GM18873 (cell line): ENCODE measurements around the gene PIBF1.
"Not testable (repeated sequence)": the region's sequence is repeated elsewhere in the genome, so short reads cannot be mapped to it uniquely, and the experiment has no call there.

Source experiments
- ATAC-seq: cut with Tn5 transposase; IDR thresholded peaks from one replicate; pipeline ENCODE4 v1.9.1; 2021; ENCODE audit warnings: mild to moderate bottlenecking, moderate library complexity, moderate number of reproducible peaks; ENCODE audit not compliant: unreplicated experiment, low FRiP score

PIBF1 gene

GRCh38 chr13:72998012-72998411, 216.1 kb downstream of the PIBF1 start:
- no peak for ATAC-seq

- peak; percentile 71 for ATAC-seq
Measured at GRCh38 chr13:73000027-73000674, 218.2 kb downstream of the PIBF1 start.

DNA sequence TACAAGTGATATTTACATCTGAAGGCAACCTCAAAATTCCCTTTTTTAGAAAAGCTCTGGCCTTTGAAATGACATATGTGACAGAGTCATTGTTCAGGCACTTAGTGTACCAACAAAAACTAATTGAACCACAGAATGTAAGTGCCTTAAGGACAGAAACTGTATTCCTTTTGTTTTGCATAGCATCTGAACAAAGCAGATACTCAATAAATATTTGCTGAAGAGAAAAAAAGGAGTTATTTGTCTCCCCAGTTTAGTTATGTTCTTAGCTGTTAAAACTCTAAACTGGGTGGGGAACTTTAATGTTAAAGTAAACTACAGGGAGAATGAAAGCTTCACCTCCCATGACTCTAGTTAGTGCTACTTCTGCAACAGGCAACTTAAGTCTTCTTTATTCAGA, 220.0 kb downstream of the PIBF1 start:
- ATAC-seq: no peak

DNA sequence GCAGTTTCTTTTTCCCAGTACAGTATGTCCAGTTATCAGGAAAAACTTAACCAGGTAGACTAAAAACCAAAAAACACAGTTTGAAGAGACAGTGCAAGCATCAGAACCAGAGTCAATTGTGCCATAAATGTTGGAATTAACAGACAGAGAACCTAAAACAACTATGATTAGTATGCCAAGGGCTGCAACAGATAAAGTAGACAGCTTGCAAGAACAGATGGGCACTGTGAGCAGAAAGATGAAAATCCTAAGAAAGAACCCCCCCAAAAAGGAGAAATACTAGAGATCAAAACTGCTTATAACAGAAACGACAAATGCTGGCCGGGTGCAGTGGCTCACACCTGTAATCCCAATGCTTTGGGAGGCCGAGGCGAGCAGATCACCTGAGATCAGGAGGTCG, 229.8 kb downstream of the PIBF1 start:
- ATAC-seq: no peak

DNA sequence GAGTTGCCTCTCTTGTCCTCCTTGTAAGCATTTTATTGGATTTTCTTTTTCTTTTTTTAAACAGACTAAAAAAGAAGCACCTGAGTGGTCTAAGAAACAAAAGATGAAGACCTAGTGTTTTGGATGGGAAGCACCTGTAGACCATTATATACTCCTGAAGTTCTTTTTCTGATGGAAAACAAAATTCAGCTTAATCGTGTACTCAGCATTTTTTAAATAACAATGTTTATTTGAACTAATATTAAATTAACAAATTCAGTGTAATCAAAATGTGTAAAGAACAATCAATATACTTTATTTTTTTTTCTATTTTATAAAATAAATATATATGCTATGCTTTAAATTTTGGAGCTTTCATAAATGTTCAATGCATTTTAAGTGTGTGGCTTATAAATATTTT, 233.9 kb downstream of the PIBF1 start:
- no peak for ATAC-seq

GRCh38 chr13:73018336-73018735, 236.4 kb downstream of the PIBF1 start:
- ATAC-seq: no peak

GRCh38 chr13:73025217-73026012, 243.5 kb downstream of the PIBF1 start:
- no peak for ATAC-seq

DNA sequence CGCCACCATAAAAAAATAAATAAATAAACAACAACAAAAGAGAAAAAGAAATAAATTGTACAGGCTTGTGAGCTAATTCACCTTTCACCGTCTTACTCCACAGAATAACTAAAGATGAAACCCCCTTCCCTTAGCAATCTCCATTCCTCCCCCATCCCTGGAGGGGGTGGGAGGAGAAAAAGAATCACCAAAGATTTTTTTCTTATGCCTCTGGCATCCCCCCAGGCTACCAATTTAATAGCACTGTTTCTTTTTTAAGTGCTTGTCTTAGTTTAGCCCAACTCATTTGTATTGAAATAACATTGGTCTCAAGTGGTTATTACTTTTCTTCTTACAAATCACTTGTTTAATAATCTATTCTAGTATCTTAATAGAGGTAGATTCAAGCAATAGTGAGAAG, 253.0 kb downstream of the PIBF1 start:
- ATAC-seq: no peak

DNA sequence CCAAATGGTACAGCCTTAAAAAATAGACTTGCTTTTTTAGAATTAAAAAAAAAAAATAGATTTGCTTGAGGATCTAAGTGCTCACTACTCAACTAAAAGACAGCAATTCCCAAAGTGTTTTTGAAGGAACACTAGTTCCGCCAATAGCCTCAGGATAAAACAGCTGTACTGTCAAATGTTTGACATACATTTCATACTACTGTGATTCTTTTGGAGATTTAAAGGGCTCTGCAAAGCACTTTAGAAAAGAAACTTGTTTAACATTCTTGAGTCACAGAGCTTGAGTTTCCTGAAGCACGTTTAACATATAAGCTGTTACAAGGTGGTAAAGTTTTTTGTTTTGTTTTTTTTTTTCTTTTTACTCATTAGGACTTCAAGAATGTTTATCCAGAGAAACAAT, 253.7 kb downstream of the PIBF1 start:
- ATAC-seq: no peak

DNA sequence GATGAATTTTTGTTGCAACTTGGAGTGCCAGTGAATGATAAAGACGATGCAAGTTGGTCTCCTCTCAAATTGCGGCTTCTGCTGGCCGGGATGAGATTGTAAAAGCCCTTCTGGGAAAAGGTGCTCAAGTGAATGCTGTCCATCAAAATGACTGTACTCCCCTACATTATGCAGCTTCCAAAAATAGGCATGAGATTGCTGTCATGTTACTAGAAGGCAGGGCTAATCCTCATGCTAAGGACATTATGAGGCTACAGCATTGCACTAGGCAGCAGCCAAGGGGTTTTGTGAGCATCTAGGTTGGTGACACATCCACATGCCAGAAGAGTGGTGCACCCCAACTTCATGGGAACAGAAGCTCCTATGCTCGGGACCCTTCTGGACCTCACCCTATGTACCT, 254.6 kb downstream of the PIBF1 start:
- ATAC-seq: no peak

GRCh38 chr13:73038064-73038463, 256.1 kb downstream of the PIBF1 start:
- ATAC-seq: no peak

DNA sequence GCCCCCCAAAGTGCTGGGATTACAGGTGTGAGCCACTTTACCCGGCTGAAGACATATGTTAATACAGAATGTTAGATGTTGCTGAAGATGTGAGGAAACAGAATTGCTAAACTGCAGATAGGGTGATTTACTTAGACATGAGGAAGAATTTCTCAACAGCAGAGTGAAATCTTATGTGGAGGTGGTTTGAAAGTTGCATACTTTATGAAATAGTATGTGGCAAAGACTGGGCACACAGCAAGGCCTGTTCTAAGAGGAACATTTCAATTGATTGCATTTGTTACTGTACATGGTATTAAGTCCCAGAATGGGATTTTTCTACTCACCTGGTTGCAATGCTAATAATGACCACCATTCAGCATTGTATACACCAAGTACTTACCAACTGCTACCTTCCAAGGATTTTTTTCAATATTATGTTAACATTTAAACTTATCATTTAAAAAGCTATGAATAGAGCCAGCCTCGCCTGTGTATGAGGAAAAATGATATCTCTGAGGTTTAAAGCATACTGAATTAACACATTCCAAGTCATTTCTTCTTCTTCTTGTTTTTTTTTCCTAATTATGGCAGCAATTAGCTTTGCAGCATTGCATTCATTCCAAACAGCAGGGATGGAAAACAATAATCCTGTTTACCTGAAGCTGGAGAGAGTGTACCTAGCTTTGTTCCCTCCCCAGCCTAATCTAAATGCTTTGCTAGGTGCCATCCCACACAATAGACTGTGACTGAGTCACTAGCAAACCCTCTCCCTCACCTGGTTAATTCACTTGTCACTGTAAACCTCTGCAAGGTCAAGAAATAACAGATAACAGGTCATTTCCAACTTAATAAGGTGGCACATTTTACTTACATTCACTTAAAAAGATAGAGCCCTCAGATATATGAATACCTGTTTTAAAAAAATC, 257.5 kb downstream of the PIBF1 start:
- no peak for ATAC-seq

DNA sequence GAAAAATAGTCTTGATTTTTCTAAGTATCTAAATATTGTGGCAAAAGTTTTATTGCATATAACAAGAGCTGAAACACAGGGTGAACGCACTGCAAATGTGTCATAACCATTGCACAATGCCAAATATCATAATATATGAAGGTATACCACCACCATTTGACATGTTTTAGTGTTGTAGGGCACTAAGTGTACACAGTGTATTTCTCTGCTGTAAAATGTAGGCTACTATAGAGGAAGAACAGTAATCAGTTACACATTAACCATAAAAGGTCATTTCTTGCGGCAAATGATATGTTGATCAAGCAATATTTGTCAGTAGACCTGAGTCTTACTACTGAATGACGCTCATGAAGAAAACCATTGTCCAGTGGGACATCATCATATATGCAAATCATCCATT, 258.6 kb downstream of the PIBF1 start:
- ATAC-seq: no peak

DNA sequence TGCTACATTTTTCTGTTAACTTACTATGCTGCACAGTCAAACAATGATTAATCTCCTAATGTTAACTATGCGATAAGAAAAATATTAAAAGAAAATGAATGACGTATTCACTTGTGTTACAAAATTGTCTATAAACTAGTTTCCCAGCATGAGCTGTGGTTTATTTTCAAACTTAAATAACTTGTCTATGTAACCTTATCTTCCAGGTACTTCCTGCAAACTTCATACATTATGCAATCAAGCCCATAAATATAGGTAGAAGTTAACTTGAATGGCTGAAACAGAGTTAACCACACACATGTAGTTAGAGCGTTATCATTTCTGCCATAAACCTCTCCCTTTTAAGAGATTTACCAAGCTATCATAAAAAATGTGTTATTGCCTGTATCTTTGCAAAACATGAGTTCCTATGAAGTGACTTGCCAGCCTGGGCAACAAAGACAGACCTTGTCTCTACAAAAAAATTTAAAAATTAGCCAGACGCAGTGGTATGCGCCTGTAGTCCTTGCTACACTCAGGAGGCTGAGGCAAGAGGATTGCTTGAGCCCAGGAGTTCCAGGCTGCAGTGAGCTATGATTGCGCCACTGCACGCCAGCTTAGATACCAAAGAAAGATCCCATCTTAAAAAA, 259.1 kb downstream of the PIBF1 start:
- no peak for ATAC-seq

DNA sequence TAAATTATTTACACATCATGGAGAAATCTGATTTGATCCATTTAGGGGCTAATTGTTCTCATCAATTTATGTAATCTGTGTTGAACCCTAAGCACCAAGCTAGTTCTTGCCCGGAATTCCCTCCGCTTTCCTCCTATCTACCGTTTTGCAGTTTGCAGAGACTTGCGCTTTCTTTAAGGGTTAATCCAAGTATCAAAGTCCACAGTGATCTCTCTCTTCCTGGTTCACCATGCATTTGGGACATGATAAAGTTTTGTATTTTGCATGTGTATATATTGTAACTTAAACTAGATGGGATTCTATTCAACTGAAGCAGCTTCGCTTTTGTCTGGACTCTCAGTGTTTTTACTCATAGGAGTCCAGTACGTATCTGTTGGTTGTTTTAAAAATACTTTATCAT, 263.1 kb downstream of the PIBF1 start:
- no peak for ATAC-seq

DNA sequence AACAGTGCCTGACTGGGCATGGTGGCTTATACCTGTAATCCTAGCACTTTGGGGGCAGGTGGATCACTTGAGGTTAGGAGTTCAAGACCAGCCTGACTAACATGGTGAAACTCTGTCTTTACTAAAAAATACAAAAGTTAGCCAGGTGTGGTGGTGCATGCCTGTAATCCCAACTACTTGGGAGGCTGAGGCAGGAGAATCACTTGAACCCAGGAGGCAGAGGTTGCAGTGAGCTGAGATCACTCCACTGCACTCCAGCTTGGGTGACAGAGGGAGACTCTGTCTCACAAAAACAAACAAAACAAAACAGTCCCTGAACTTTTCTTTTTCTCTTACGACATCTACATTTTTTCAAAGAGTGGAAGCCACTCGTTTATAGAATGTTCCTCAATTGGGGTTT, 266.7 kb downstream of the PIBF1 start:
- ATAC-seq: not testable (repeated sequence)

GRCh38 chr13:73054712-73055111, 272.8 kb downstream of the PIBF1 start:
- no peak for ATAC-seq

GRCh38 chr13:73055813-73056564, 274.1 kb downstream of the PIBF1 start:
- no peak for ATAC-seq

- no peak for ATAC-seq
Measured at GRCh38 chr13:73056565-73056962, 274.6 kb downstream of the PIBF1 start.
